Psoas muscle (tissue), 8 donors: ENCODE data around the gene DPP10. TPM values are rescaled to one million over a fixed set of nuclear protein-coding genes. Genes with fewer than 3 reads are reported as not detected.

Experiments
- ATAC-seq, 4 donors: fragments of 200-7000 bp; cut with Tn5 transposase; one replicate each; pipeline ENCODE4 v1.9.1; 2020; ENCODE audit warnings: moderate library complexity in 3 of 4, mild to moderate bottlenecking in 2 of 4
- DNase-seq, 2 donors: peaks; one replicate each; pipeline ENCODE4 v3.0.0-alpha.2; 2020
- H3K27ac ChIP-seq: fragments of 200-600 bp; one replicate; pipeline ENCODE4 v1.8.0; 2022
- H3K27me3 ChIP-seq, 3 donors: fragments of 200-600 bp in 1 of 3; one replicate each; pipeline versions ENCODE4 v1.6.1 to v1.8.0; 2013 to 2022; ENCODE audit warnings: low read length in 2 of 3, mild to moderate bottlenecking in 2 of 3, moderate library complexity in 1 of 3; ENCODE audit not compliant: insufficient read depth in 3 of 3
- H3K36me3 ChIP-seq, 2 donors: fragments of 200-600 bp in 1 of 2; one replicate each; pipeline versions ENCODE4 v1.6.1 to v1.8.0; 2013 to 2022; ENCODE audit warnings: low read depth in 1 of 2, mild to moderate bottlenecking in 1 of 2, moderate library complexity in 1 of 2; ENCODE audit not compliant: insufficient read depth in 1 of 2
- H3K4me1 ChIP-seq: fragments of 200-600 bp; one replicate; pipeline ENCODE4 v1.8.0; 2022
- H3K4me3 ChIP-seq: fragments of 200-600 bp; one replicate; pipeline ENCODE4 v1.8.0; 2022; ENCODE audit warnings: mild to moderate bottlenecking
- H3K9me3 ChIP-seq: fragments of 200-600 bp; one replicate; pipeline ENCODE4 v1.8.0; 2022
- CTCF ChIP-seq: fragments of 200-600 bp; IDR thresholded peaks from one replicate; pipeline ENCODE4 v1.8.0; 2022; ENCODE audit warnings: antibody characterized with exemption
- WGBS, 3 donors: extraction: QIAGEN DNeasy Blood & Tissue Kit; methylation state at CpG; one replicate each; pipeline versions ENCODE4 v1.1.6 to v1.1.7; 2013; 5-methylcytosine and 5-hydroxymethylcytosine counted together
- intact Hi-C, 2 donors: fragments of 100-400 bp; cut with DNase I; formaldehyde crosslinking; loops; one replicate each; pipeline versions ENCODE4 v1.11.0 to v1.14.2; 2022
- polyA plus RNA-seq, 3 donors: library from polyadenylated mRNA; stranded (reverse); fragments of 200-250 nt; gene quantifications; one replicate each; pipeline ENCODE4 v1.2.3, GENCODE V29; 2013
- total RNA-seq, 4 donors: library from RNA; stranded (reverse); fragmentation: NEBNext Ultra II Directional in 2 of 4; extraction: Animal tissue kit (Norgen Biotek cat#: 25700) in 2 of 4; gene quantifications; one replicate each; pipeline versions ENCODE4 v1.2.1 to v1.2.4, GENCODE V29; 2021 to 2023
- donor health status: healthy with polysubstance abuse.
- donor health status: DM: no; HTN: no; CAD: no; lungs with moderate emphysema.
- donor health status: Bipolar disorder and iron deficiency.
- donor health status: healthy.
- donor health status: DM: yes; HTN: yes; CAD: no.
- donor health status: DM: no; HTN: no; CAD: no.
- donor health status: DM: no; HTN: no; CAD: no.
- donor health status: DM: yes; HTN: yes; CAD: no.

DPP10 gene
- total and polyA plus RNA-seq, 7 donors = 0.01 to 0.11 TPM; not detected in 5

GRCh38 chr2:114450639-114451038, 8.2 kb downstream of the DPP10 start:
- WGBS, 3 donors = 35 to 44% (median 36%) methylated on average over 2 of the region's 2 CpGs
- H3K9me3 ChIP-seq = no peaks in the 10 kb centered on the region
- H3K27ac ChIP-seq = no peak overlapping the region
- H3K36me3 ChIP-seq = no peaks in the 10 kb centered on the region
- no peak for TF ChIP-seq CTCF
- H3K27me3 ChIP-seq = no peaks in the 10 kb centered on the region
- intact Hi-C loops = no loop called here
- ATAC-seq (no peak), DNase-seq (no peak)
- H3K4me1 ChIP-seq = no peaks in the 10 kb centered on the region
- H3K4me3 ChIP-seq = no peak overlapping the region

- Histone ChIP-seq H3K36me3 (no peaks in the 10 kb centered on the region), H3K4me1 (no peaks in the 10 kb centered on the region), H3K27me3 (no peaks in the 10 kb centered on the region), H3K9me3 (no peaks in the 10 kb centered on the region), H3K27ac (no peak overlapping the region), H3K4me3 (no peak overlapping the region)
- WGBS, 3 donors = 44 to 62% (median 58%) methylated on average over 1 of the region's 1 CpG
- DNase-seq (no peak), ATAC-seq (no peak)
- no peak for TF ChIP-seq CTCF
- intact Hi-C loops = no loop called here
Measured at GRCh38 chr2:114456566-114456965, 14.1 kb downstream of the DPP10 start.

DNA sequence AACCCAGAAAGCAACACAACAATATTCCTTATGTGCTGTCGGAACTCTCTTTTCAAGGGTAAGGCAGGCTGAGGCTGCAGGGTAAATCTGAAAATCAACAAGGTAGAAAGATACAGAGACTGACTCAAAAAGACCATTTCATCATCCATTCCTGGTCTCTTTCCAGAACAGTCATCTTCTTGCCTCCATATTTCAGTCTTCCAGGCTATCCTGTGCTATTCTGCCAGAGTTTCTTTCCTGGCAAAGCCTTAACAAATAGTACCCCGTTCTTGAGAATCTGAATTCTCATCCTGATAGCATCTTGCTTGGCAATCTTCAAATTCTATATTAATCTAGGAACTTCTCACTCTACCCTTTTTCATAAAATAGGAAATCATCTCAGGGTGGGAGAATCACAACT, 15.5 kb downstream of the DPP10 start:
- no peak for TF ChIP-seq CTCF
- no peaks in the 10 kb centered on the region for H3K9me3 ChIP-seq
- DNase-seq (no peak), ATAC-seq (no peak)
- H3K4me1 ChIP-seq = no peaks in the 10 kb centered on the region
- intact Hi-C loops = no loop called here
- 84 to 94% (median 94%) methylated on average over 2 of the region's 2 CpGs for WGBS, 3 donors
- no peaks in the 10 kb centered on the region for H3K36me3 ChIP-seq
- H3K27me3 ChIP-seq = no peaks in the 10 kb centered on the region
- H3K4me3 ChIP-seq = no peak overlapping the region
- H3K27ac ChIP-seq = no peak overlapping the region

DNA sequence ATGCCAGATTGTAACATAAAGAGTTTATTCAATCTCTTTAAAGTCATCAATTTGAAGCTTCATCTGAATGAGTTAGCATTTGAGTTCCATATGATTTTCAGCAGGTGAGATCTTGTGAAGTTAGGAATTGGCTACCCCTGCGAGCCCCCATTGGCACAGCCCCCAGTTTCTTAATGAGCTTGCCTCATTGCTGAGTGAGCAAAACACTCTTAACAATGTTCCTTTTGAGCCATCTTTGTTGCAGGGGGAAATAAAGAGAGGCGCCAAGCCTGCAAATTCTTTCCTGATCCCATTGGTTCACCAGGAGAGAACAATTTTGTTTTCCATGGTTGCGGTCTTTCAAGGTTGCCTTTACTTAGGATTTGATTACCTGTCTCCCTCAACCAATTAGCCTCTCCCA, 18.7 kb downstream of the DPP10 start:
- intact Hi-C loops = no loop called here
- no peak for TF ChIP-seq CTCF
- H3K4me3 ChIP-seq = no peak overlapping the region
- no peak for DNase-seq
- no peaks in the 10 kb centered on the region for H3K27me3 ChIP-seq
- H3K9me3 ChIP-seq = no peaks in the 10 kb centered on the region
- H3K36me3 ChIP-seq = no peaks in the 10 kb centered on the region
- no peaks in the 10 kb centered on the region for H3K4me1 ChIP-seq
- WGBS, 3 donors = 72 to 81% (median 80%) methylated on average over 3 of the region's 3 CpGs
- no peak for ATAC-seq
- H3K27ac ChIP-seq = no peak overlapping the region

GRCh38 chr2:114464961-114465706, 22.7 kb downstream of the DPP10 start:
- WGBS, 3 donors = 84 to 86% (median 84%) methylated on average over 10 of the region's 10 CpGs
- Histone ChIP-seq H3K36me3 (no peaks in the 10 kb centered on the region), H3K27me3 (no peaks in the 10 kb centered on the region), H3K4me3 (no peak overlapping the region), H3K4me1 (no peaks in the 10 kb centered on the region), H3K27ac (no peak overlapping the region), H3K9me3 (no peaks in the 10 kb centered on the region)
- intact Hi-C loops = no loop called here
- TF ChIP-seq CTCF = no peak
- DNase-seq (no peak), ATAC-seq (no peak)
